Smooth muscle cell (in vitro differentiated cells): Measurements from ENCODE around the gene IQCF5. TPM values are rescaled to one million over a fixed set of nuclear protein-coding genes. Genes with fewer than 3 reads are reported as not detected.
"Not testable (repeated sequence)": the region's sequence is repeated elsewhere in the genome, so short reads cannot be mapped to it uniquely, and the experiment has no call there.

Experiments
- DNase-seq: peaks from one replicate; lab custom pipeline; 2025; ENCODE audit not compliant: unreplicated experiment; lab: John Stamatoyannopoulos, UW
- H2AFZ ChIP-seq: fragments of 200-600 bp; sonication (generic); 2 replicates; pipeline ENCODE4 v1.6.0; 2016; ENCODE audit warnings: antibody characterized with exemption, low read depth, mild to moderate bottlenecking
- H3F3A ChIP-seq: fragments of 200-600 bp; sonication (generic); 2 replicates; pipeline ENCODE4 v1.6.0; 2017; ENCODE audit warnings: antibody characterized with exemption, low read depth
- H3K27ac ChIP-seq: fragments of 200-600 bp; sonication (generic); 2 replicates; pipeline ENCODE4 v1.5.1; 2016; ENCODE audit warnings: low read depth, mild to moderate bottlenecking
- H3K27me3 ChIP-seq: fragments of 200-600 bp; sonication (generic); 2 replicates; pipeline ENCODE4 v1.6.1; 2016; ENCODE audit warnings: low read depth, mild to moderate bottlenecking
- H3K36me3 ChIP-seq: fragments of 200-600 bp; sonication (generic); 2 replicates; pipeline ENCODE4 v1.5.1; 2016; ENCODE audit warnings: low read depth
- H3K4me1 ChIP-seq: fragments of 200-600 bp; sonication (generic); 2 replicates; pipeline ENCODE4 v1.5.1; 2016; ENCODE audit warnings: low read depth
- H3K4me2 ChIP-seq: fragments of 200-600 bp; sonication (generic); 2 replicates; pipeline ENCODE4 v1.6.0; 2016; ENCODE audit warnings: mild to moderate bottlenecking
- H3K4me3 ChIP-seq: fragments of 200-600 bp; sonication (generic); 2 replicates; pipeline ENCODE4 v1.5.1; 2016; ENCODE audit warnings: mild to moderate bottlenecking
- H3K79me2 ChIP-seq: fragments of 200-600 bp; sonication (generic); 2 replicates; pipeline ENCODE4 v1.6.0; 2016; ENCODE audit warnings: low read depth, mild to moderate bottlenecking
- H3K9ac ChIP-seq: fragments of 200-600 bp; sonication (generic); 2 replicates; pipeline ENCODE4 v1.6.0; 2016; ENCODE audit warnings: low read depth
- H3K9me3 ChIP-seq: fragments of 200-600 bp; sonication (generic); replicated peaks from 2 replicates; pipeline ENCODE4 v1.5.1; 2016; ENCODE audit warnings: low read depth
- H4K20me1 ChIP-seq: fragments of 200-600 bp; sonication (generic); 2 replicates; pipeline ENCODE4 v1.6.0; 2016; ENCODE audit warnings: low read depth
- CTCF ChIP-seq: fragments of 200-600 bp; sonication (generic); IDR thresholded peaks from 2 replicates; pipeline ENCODE4 v1.5.1; 2017; ENCODE audit warnings: borderline replicate concordance, mild to moderate bottlenecking, antibody characterized with exemption; ENCODE audit not compliant: insufficient read depth, poor library complexity, severe bottlenecking
- WGBS: methylation state at CpG from one replicate; pipeline ENCODE4 v1.1.7; 2016; ENCODE audit warnings: low lambda C conversion rate; 5-methylcytosine and 5-hydroxymethylcytosine counted together
- polyA plus RNA-seq: library from polyadenylated mRNA; unstranded; fragments of >200 nt; fragmentation: Nextera tagmentation; extraction: Ambion mirVana; gene quantifications from 2 replicates; pipeline ENCODE4 v1.2.1, GENCODE V29; 2016
- total RNA-seq: library from RNA; depleted of rRNA; stranded (reverse); fragments of >200 nt; gene quantifications from 2 replicates; pipeline ENCODE4 v1.2.3, GENCODE V29; 2014

IQCF5 gene
- total and polyA plus RNA-seq, 2 experiments from 2014 or later: not detected

- H3K4me2 ChIP-seq: no peak overlapping the region
- no peak overlapping the region for H3K4me3 ChIP-seq
- H3F3A ChIP-seq: no peaks in the 10 kb centered on the region
- H3K9ac ChIP-seq: no peak overlapping the region
- no peak for TF ChIP-seq CTCF
- no peaks in the 10 kb centered on the region for H3K4me1 ChIP-seq
- no peaks in the 10 kb centered on the region for H3K9me3 ChIP-seq
- H3K27ac ChIP-seq: no peak overlapping the region
- DNase-seq: no peak
- no peaks in the 10 kb centered on the region for H3K27me3 ChIP-seq
- no peaks in the 10 kb centered on the region for H4K20me1 ChIP-seq
- H3K36me3 ChIP-seq: no peaks in the 10 kb centered on the region
- 94% methylated on average over 2 of the region's 2 CpGs for WGBS
- H3K79me2 ChIP-seq: no peaks in the 10 kb centered on the region
- H2AFZ ChIP-seq: no peak overlapping the region
These were observed 28.8 kb upstream of the IQCF5 start for GRCh38 chr3:51904034-51904823.

GRCh38 chr3:51902361-51902760 lies 27.0 kb upstream of the IQCF5 start:
- H2AFZ ChIP-seq, H3K36me3 ChIP-seq, DNase-seq, H3K27me3 ChIP-seq, H3K4me2 ChIP-seq, H3K9ac ChIP-seq, H3K9me3 ChIP-seq, H3K27ac ChIP-seq, H3F3A ChIP-seq, H3K4me3 ChIP-seq, H3K4me1 ChIP-seq, H3K79me2 ChIP-seq, H4K20me1 ChIP-seq: not testable (repeated sequence)
- WGBS: 71% methylated on average over 7 of the region's 7 CpGs

GRCh38 chr3:51900043-51900442 lies 24.6 kb upstream of the IQCF5 start:
- not testable (repeated sequence) for H3K9me3 ChIP-seq, H2AFZ ChIP-seq, H3K36me3 ChIP-seq, H3K4me3 ChIP-seq, H4K20me1 ChIP-seq, H3K9ac ChIP-seq, H3K4me1 ChIP-seq, H3K27ac ChIP-seq, H3K4me2 ChIP-seq, H3K79me2 ChIP-seq, DNase-seq, H3F3A ChIP-seq, H3K27me3 ChIP-seq
- WGBS: 82% methylated on average over 7 of the region's 7 CpGs

GRCh38 chr3:51897391-51897790 lies 22.0 kb upstream of the IQCF5 start:
- TF ChIP-seq CTCF: no peak
- H3K36me3 ChIP-seq: no peaks in the 10 kb centered on the region

More at GRCh38 chr3:51897391-51897790, 22.0 kb upstream of the IQCF5 start:
- H3K79me2 ChIP-seq: no peaks in the 10 kb centered on the region
- no peak overlapping the region for H3K4me3 ChIP-seq
- no peaks in the 10 kb centered on the region for H3F3A ChIP-seq
- H3K9me3 ChIP-seq: no peaks in the 10 kb centered on the region
- no peak overlapping the region for H3K4me2 ChIP-seq
- no peaks in the 10 kb centered on the region for H4K20me1 ChIP-seq
- no peak overlapping the region for H3K9ac ChIP-seq
- no peaks in the 10 kb centered on the region for H3K27me3 ChIP-seq
- H3K4me1 ChIP-seq: no peaks in the 10 kb centered on the region
- 90% methylated on average over 15 of the region's 15 CpGs for WGBS
- H3K27ac ChIP-seq: no peak overlapping the region
- no peak overlapping the region for H2AFZ ChIP-seq
- DNase-seq: no peak
